ENCODE data around the gene CCDC149.

The CCDC149 gene

DNA sequence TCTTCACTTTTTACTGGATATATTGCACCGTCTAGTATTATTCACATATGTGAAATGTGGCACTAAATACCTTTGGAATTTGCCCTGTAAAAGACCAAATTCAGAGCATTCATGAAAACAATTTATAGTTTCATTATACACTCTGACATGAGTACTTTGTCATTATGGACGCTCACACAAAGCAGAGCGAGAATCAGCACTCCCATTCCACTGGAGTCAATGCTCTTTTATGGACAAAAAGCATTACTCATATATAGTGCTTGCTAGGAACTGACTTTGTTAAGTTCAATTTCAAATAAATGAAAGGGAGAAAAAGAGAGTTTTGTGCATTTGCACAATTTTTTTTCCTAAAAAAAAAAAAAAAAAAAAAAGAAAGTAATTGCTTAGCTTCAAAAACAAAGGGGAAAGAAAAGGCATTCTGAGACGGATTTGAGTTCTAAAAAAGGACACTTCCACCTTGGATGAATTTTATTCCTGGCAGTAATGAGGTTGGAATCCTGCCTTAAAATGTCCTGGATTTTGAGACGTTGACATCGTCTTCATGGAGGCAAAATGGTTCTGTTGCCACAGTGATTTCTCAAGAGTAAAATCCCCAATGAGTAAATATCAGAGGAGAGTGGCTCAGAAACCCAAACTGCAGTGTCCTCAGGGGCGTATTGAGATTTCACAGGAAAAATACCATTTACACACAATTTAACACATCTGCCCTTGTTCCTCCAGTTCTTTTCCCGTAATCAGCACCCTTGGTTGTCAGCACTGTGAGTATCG lies 34.8 kb downstream of the CCDC149 start:
- H3K9me3 ChIP-seq (ENCODE audit: control insufficient read depth, insufficient read depth, low read length) = no peaks in the 10 kb centered on the region
- H3K9ac ChIP-seq (ENCODE audit: low read depth, low read length) = no peak overlapping the region
- H3K4me1 ChIP-seq (ENCODE audit: control insufficient read depth, insufficient read depth, low read length) = peaks cover 2% of the 10 kb centered on the region
- no peaks in the 10 kb centered on the region for H3K27me3 ChIP-seq (ENCODE audit: control insufficient read depth, insufficient read depth, low read length)
- peaks cover 3% of the 10 kb centered on the region for H3K36me3 ChIP-seq (ENCODE audit: control insufficient read depth, insufficient read depth, low read length)
- H3K4me3 ChIP-seq (ENCODE audit: low read depth, low read length) = no peak overlapping the region

DNA sequence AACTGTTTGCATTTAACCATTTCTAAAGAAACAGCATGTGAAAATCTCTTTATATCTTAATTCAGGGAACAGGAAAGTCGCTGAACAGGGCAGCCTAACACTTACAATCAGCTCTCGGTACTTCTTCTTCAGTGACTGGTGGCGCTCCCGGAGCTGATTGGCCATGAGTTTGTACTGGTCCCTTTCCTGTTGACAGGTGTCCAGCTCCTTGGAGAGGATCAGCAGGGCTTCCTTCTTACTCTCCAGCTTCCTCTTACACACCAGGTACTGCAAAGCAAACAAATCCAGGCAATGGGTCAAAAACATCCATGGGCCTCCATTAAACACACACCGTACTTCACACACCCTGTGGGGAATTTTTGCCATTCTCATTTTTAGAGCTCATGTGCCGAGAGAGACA lies 36.4 kb downstream of the CCDC149 start:
- Histone ChIP-seq H3K9ac (ENCODE audit: low read depth, low read length) (no peak overlapping the region), H3K36me3 (ENCODE audit: control insufficient read depth, insufficient read depth, low read length) (peaks cover 3% of the 10 kb centered on the region), H3K4me3 (ENCODE audit: low read depth, low read length) (no peak overlapping the region), H3K4me1 (ENCODE audit: control insufficient read depth, insufficient read depth, low read length) (peaks cover 2% of the 10 kb centered on the region), H3K9me3 (ENCODE audit: control insufficient read depth, insufficient read depth, low read length) (peaks cover 5% of the 10 kb centered on the region), H3K27me3 (ENCODE audit: control insufficient read depth, insufficient read depth, low read length) (no peaks in the 10 kb centered on the region)

- peaks cover 5% of the 10 kb centered on the region for H3K9me3 ChIP-seq (ENCODE audit: control insufficient read depth, insufficient read depth, low read length)
- no peaks in the 10 kb centered on the region for H3K27me3 ChIP-seq (ENCODE audit: control insufficient read depth, insufficient read depth, low read length)
- peaks cover 3% of the 10 kb centered on the region for H3K4me1 ChIP-seq (ENCODE audit: control insufficient read depth, insufficient read depth, low read length)
- no peaks in the 10 kb centered on the region for H3K36me3 ChIP-seq (ENCODE audit: control insufficient read depth, insufficient read depth, low read length)
- no peak overlapping the region for H3K9ac ChIP-seq (ENCODE audit: low read depth, low read length)
- no peak overlapping the region for H3K4me3 ChIP-seq (ENCODE audit: low read depth, low read length)
These were observed 40.1 kb downstream of the CCDC149 start for GRCh38 chr4:24872720-24873119.

GRCh38 chr4:24871210-24871609 lies 41.6 kb downstream of the CCDC149 start:
- Histone ChIP-seq H3K4me3 (ENCODE audit: low read depth, low read length) (no peak overlapping the region), H3K36me3 (ENCODE audit: control insufficient read depth, insufficient read depth, low read length) (no peaks in the 10 kb centered on the region), H3K9me3 (ENCODE audit: control insufficient read depth, insufficient read depth, low read length) (peaks cover 5% of the 10 kb centered on the region), H3K9ac (ENCODE audit: low read depth, low read length) (no peak overlapping the region), H3K27me3 (ENCODE audit: control insufficient read depth, insufficient read depth, low read length) (no peaks in the 10 kb centered on the region), H3K4me1 (ENCODE audit: control insufficient read depth, insufficient read depth, low read length) (peaks cover 3% of the 10 kb centered on the region)

DNA sequence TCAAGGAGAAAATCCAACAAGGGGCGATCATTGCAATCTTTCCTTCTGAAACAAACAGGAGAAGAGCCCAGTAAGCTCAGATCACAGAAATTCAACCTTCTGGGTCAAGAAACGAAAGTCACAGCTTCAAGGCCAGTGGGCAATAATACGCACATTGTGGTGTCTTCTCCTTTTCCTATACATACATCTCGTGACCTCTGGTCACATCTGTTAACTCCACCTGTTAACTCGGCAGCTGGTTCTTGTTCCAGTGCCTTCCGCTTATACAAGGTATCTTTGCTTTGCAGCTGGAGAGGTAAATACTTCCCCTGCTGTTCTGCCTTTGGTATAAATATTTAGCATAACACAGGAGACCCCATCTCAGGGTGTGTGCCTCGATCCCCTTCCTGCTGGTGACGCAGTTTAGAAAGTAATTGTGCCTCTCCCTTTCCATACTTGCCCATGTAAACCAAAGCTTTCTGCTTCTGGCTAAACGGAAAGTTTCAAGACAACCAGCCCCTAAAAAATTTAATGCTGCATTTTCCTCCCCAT lies 45.0 kb downstream of the CCDC149 start:
- peaks cover 11% of the 10 kb centered on the region for H3K9me3 ChIP-seq (ENCODE audit: control insufficient read depth, insufficient read depth, low read length)
- H3K27me3 ChIP-seq (ENCODE audit: control insufficient read depth, insufficient read depth, low read length) = no peaks in the 10 kb centered on the region
- peaks cover 3% of the 10 kb centered on the region for H3K4me1 ChIP-seq (ENCODE audit: control insufficient read depth, insufficient read depth, low read length)
- H3K4me3 ChIP-seq (ENCODE audit: low read depth, low read length) = no peak overlapping the region
- H3K36me3 ChIP-seq (ENCODE audit: control insufficient read depth, insufficient read depth, low read length) = no peaks in the 10 kb centered on the region
- no peak overlapping the region for H3K9ac ChIP-seq (ENCODE audit: low read depth, low read length)

DNA sequence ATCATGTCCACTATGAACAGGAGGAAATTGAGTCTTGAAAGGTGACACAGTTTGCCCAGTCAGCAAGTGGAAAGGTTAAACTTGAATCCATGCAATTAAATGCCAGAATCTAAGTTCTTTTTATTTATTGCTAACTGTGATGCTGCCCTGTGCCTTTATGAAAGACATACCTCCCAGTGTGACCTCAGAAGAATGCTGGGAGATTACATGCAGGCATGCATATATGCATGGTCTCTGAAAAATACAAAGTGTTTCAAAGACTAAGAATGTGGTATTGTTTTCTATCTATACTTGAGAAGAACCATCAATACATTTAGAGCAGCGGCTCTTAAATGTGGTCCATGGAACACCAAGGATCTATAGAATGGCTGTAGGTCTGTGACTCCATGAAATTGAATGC lies 45.6 kb downstream of the CCDC149 start:
- no peaks in the 10 kb centered on the region for H3K36me3 ChIP-seq (ENCODE audit: control insufficient read depth, insufficient read depth, low read length)
- H3K9ac ChIP-seq (ENCODE audit: low read depth, low read length) = no peak overlapping the region
- H3K4me1 ChIP-seq (ENCODE audit: control insufficient read depth, insufficient read depth, low read length) = peaks cover 3% of the 10 kb centered on the region
- H3K4me3 ChIP-seq (ENCODE audit: low read depth, low read length) = no peak overlapping the region
- peaks cover 8% of the 10 kb centered on the region for H3K9me3 ChIP-seq (ENCODE audit: control insufficient read depth, insufficient read depth, low read length)
- no peaks in the 10 kb centered on the region for H3K27me3 ChIP-seq (ENCODE audit: control insufficient read depth, insufficient read depth, low read length)

GRCh38 chr4:24865401-24865800 lies 47.4 kb downstream of the CCDC149 start:
- H3K9me3 ChIP-seq (ENCODE audit: control insufficient read depth, insufficient read depth, low read length) = peaks cover 8% of the 10 kb centered on the region
- no peaks in the 10 kb centered on the region for H3K27me3 ChIP-seq (ENCODE audit: control insufficient read depth, insufficient read depth, low read length)
- H3K9ac ChIP-seq (ENCODE audit: low read depth, low read length) = no peak overlapping the region
- peaks cover 3% of the 10 kb centered on the region for H3K4me1 ChIP-seq (ENCODE audit: control insufficient read depth, insufficient read depth, low read length)
- H3K4me3 ChIP-seq (ENCODE audit: low read depth, low read length) = no peak overlapping the region
- H3K36me3 ChIP-seq (ENCODE audit: control insufficient read depth, insufficient read depth, low read length) = no peaks in the 10 kb centered on the region

- Histone ChIP-seq H3K36me3 (ENCODE audit: control insufficient read depth, insufficient read depth, low read length) (no peaks in the 10 kb centered on the region), H3K9me3 (ENCODE audit: control insufficient read depth, insufficient read depth, low read length) (peaks cover 8% of the 10 kb centered on the region), H3K4me3 (ENCODE audit: low read depth, low read length) (no peak overlapping the region), H3K9ac (ENCODE audit: low read depth, low read length) (no peak overlapping the region), H3K27me3 (ENCODE audit: control insufficient read depth, insufficient read depth, low read length) (no peaks in the 10 kb centered on the region), H3K4me1 (ENCODE audit: control insufficient read depth, insufficient read depth, low read length) (peaks cover 3% of the 10 kb centered on the region)
These were observed 49.0 kb downstream of the CCDC149 start for GRCh38 chr4:24863799-24864198.

GRCh38 chr4:24862073-24862751 lies 50.6 kb downstream of the CCDC149 start:
- Histone ChIP-seq H3K4me1 (ENCODE audit: control insufficient read depth, insufficient read depth, low read length) (no peaks in the 10 kb centered on the region), H3K27me3 (ENCODE audit: control insufficient read depth, insufficient read depth, low read length) (no peaks in the 10 kb centered on the region), H3K36me3 (ENCODE audit: control insufficient read depth, insufficient read depth, low read length) (no peaks in the 10 kb centered on the region), H3K4me3 (ENCODE audit: low read depth, low read length) (no peak overlapping the region), H3K9me3 (ENCODE audit: control insufficient read depth, insufficient read depth, low read length) (peaks cover 8% of the 10 kb centered on the region), H3K9ac (ENCODE audit: low read depth, low read length) (no peak overlapping the region)

DNA sequence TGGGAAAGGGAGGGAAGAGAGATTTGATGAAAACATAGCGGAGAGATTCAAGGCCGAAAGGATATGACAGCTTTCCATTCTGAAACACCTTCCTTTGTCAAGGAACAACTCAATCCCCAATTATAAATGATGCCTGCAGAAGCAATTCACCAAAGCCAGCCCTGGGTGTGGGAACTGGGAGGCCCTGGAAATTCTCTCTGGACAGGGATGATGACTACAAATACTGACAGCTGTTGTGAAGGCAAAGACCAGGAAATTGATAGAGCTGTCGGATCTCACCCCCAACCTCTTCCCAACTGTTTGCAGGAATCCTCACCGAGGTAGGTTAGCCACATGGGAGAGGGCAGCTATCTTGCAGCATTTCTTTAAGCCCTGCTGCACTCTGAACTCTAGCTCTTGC lies 54.3 kb downstream of the CCDC149 start:
- Histone ChIP-seq H3K9me3 (ENCODE audit: control insufficient read depth, insufficient read depth, low read length) (no peaks in the 10 kb centered on the region), H3K36me3 (ENCODE audit: control insufficient read depth, insufficient read depth, low read length) (no peaks in the 10 kb centered on the region), H3K9ac (ENCODE audit: low read depth, low read length) (no peak overlapping the region), H3K27me3 (ENCODE audit: control insufficient read depth, insufficient read depth, low read length) (no peaks in the 10 kb centered on the region), H3K4me3 (ENCODE audit: low read depth, low read length) (no peak overlapping the region), H3K4me1 (ENCODE audit: control insufficient read depth, insufficient read depth, low read length) (no peaks in the 10 kb centered on the region)

GRCh38 chr4:24858026-24858425 lies 54.8 kb downstream of the CCDC149 start:
- H3K27me3 ChIP-seq (ENCODE audit: control insufficient read depth, insufficient read depth, low read length) = no peaks in the 10 kb centered on the region
- no peaks in the 10 kb centered on the region for H3K9me3 ChIP-seq (ENCODE audit: control insufficient read depth, insufficient read depth, low read length)
- H3K4me3 ChIP-seq (ENCODE audit: low read depth, low read length) = no peak overlapping the region
- H3K4me1 ChIP-seq (ENCODE audit: control insufficient read depth, insufficient read depth, low read length) = no peaks in the 10 kb centered on the region
- H3K36me3 ChIP-seq (ENCODE audit: control insufficient read depth, insufficient read depth, low read length) = no peaks in the 10 kb centered on the region
- no peak overlapping the region for H3K9ac ChIP-seq (ENCODE audit: low read depth, low read length)

- H3K4me1 ChIP-seq (ENCODE audit: control insufficient read depth, insufficient read depth, low read length) = no peaks in the 10 kb centered on the region
- H3K4me3 ChIP-seq (ENCODE audit: low read depth, low read length) = no peak overlapping the region
- H3K9ac ChIP-seq (ENCODE audit: low read depth, low read length) = no peak overlapping the region
- no peaks in the 10 kb centered on the region for H3K36me3 ChIP-seq (ENCODE audit: control insufficient read depth, insufficient read depth, low read length)
- H3K9me3 ChIP-seq (ENCODE audit: control insufficient read depth, insufficient read depth, low read length) = no peaks in the 10 kb centered on the region
- H3K27me3 ChIP-seq (ENCODE audit: control insufficient read depth, insufficient read depth, low read length) = no peaks in the 10 kb centered on the region
These were observed 56.3 kb downstream of the CCDC149 start for GRCh38 chr4:24856586-24856985.
